CD4-positive, alpha-beta T cell treated with Interleukin-6 for 4 hours (primary cell): ENCODE results near the gene CSNK2B.

ENCODE experiments used
- DNase-seq: peaks from one replicate; pipeline ENCODE4 v3.0.0-alpha.2; 2020; ENCODE audit warnings: mixed read lengths

The CSNK2B gene

DNA sequence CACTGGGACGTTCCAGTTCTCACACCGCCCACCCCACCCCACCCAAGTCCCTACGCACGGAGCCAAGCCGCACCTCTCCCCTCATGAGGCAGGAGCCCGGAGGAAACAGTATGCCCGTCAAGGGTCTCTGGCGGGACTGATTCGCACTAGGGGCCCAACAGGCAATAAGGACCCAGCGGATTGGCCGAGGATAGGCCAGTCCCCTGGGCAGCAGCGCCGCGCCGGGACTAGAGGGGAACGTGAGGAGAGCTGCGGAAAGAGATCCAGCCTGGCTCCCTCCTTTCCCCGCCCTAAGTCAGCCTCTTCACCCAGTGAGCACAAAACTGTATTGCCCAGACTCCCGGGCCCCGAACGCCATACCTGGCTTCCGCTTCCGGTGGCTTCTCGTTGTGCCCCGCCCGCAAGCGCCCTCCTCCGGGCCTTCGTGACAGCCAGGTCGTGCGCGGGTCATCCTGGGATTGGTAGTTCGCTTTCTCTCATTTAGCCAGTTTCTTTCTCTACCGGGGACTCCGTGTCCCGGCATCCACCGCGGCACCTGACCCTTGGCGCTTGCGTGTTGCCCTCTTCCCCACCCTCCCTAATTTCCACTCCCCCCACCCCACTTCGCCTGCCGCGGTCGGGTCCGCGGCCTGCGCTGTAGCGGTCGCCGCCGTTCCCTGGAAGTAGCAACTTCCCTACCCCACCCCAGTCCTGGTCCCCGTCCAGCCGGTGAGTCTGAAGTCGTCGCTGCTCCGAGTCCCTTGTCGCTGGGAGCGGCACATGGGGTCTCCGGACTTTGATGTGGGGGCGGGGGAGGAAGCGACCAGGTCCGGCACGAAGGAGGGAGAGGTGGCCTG lies at the start of gene CSNK2B:
Gene CSNK2B, plus strand, starts transcription at position 580 of the 836 bp plus-strand sequence. CDS start 752 bp downstream, outside the sequence.
- peak; percentile 98 for DNase-seq

DNA sequence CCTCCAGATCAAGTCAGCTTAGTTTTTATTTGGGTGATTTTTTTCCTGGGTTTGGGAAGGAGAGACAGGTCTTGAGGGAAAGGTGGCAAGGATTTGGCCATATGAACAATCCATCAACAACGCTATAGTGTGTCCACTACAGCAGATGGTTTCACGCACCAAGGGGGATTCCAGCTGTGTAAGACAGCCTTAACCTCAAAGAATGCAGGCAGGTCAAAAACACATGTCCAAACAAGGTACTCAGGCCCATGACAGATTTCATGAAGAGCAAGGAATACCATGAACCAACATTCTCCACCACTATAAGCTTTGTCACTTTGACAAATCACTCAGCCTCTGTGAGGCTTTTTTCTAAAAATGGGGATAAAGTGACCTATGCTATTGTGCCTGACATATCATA lies 48.9 kb upstream of the CSNK2B start:
- DNase-seq, result no peak

DNA sequence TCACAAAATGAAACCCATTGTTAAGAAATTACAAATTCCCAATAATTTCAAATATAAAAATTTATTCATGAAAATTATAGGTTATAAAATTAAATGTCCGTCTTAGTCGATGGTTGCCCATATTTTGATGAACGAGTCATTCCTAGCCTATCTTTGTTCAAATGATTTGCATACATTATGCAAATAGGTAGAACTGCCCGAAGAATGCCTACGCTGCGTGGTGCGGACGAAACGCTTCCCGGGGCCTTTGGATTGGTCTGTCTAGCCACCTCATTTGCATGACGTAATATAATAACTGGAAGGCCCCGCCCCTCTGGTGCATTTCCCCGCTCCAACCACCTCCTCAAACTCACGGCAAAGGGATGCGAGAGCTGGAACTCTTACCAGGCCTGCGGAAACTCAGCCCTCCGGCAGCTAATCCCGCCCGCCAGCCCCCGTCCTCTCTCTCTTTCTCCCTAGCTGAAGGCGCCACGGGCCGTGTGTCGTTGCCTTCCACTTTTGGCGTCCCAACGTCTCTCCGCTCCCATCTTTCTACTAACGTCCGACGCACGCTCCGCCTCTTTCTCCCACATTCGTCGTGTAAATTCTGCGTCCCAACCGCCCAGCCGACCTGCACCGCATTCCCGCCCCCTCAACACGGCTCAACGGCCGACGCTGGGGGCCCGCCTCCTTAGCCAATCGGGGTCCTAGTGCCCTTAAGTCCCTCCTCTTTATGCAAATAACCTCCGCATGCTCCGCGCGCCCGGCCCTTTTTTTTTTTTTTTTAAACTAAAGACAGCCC lies 45.9 kb upstream of the CSNK2B start:
- DNase-seq, result peak; percentile 98

DNA sequence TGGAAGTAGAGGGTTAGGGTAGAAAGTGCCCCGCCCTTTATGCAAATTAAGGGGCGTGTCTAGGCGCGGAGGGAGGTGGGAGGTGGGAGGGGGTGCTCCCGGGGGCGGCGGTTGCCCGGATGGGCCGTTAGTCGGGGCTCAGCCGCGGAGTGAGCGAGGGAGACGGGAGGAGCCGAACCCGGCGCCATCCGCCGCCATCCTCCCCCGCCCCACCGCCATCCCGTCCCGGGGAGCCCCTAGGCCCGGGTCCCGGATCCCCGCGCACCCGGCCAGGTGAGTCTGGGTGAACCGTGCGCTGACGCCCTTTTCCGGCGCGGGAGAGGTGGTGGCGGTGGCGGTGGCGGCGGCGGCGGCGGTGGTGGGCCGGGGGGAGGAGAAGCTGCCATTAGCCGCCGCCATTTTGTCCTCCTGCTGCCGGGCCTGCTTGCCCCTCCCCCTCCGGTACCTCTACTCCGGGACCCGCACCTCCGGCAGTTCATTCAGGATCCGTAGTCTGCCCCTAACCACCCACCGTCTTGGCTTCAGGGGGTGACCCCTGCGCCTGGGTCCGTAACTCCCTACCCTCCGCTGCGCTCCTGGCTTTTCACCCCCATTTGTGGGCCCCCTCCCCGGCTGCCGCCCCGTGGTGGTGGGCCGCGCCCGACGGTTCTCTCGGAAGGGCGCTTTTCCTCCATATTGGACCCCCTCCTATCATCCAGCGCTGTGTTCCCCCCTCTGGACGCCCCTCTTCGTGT lies 45.1 kb upstream of the CSNK2B start, which contains the start of gene PRRC2A:
Gene PRRC2A, plus strand, starts transcription at position 130 of the 734 bp plus-strand sequence. CDS start 2,075 bp downstream, outside the sequence.
- peak; percentile 80 for DNase-seq

DNA sequence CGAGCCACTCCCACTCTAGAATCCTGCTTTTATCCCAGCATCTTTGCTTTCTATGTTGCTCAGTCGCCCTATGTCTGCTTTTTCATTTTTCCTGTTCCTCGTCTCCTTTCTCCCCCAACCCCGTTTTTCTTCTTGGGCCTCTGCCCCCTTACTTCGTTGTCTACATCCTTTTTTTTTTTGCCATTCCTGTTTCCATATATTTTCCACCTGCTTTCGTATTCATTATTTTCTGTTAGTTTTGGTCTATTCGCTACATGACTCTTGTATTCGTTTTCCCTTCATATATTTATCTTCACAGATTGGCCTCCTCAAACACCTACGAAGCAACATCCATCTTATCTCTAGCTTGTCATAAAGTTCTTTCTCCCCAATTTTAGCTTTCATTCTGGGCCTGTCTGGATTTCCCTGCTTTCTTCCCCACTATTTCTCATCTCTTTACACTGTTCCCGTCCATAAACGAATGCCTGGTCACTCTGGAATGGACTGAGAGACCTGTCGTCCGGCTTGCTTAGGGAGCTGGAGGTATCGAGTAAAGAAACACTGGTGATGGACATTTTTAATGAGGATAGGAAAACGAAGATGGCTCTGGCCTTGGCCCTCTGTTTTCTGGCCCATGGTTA lies 44.5 kb upstream of the CSNK2B start:
- DNase-seq, result no peak

DNA sequence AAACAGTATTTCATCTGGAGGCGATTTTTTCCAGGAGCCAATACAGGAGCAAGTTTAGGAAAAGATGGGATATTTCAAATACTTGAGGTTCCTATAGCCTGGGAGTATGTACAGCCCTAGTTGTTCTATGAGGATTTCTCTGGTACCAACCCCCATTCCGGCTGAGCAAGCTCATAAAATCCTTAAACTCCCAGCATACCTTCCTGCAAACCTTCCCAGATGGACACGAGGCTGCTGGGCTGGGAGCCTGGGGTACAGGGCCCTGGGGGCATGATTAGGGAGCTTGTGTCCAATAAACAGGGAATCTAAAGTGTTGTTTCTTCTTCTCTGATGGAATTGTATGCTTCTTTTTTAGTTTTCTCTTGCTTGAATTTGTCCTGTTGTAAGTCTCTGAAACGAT lies 43.9 kb upstream of the CSNK2B start:
- no peak for DNase-seq

- DNase-seq, result no peak
Observed at GRCh38 chr6:31622684-31623091, 43.2 kb upstream of the CSNK2B start.

DNA sequence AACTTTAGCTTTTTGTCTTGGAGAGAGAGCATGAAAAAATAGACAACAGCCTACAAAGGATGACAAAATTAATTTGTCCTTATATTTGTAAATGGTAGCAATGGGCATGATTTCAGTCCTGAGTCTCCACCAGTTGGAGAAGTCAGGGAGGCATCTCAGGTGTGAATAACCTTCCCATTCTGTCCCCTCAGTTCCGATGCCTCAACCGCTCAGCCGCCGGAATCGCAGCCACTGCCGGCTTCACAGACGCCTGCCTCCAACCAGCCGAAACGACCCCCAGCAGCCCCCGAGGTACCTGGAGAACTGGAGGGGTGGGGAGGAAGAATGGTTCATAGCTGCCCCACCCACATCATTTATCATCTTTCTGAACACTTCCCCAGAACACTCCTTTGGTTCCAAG lies 41.8 kb upstream of the CSNK2B start:
- DNase-seq, result no peak

- no peak for DNase-seq
Observed at GRCh38 chr6:31626952-31627351, 38.9 kb upstream of the CSNK2B start.

GRCh38 chr6:31627690-31628287 lies 38.1 kb upstream of the CSNK2B start:
- DNase-seq, result no peak

DNA sequence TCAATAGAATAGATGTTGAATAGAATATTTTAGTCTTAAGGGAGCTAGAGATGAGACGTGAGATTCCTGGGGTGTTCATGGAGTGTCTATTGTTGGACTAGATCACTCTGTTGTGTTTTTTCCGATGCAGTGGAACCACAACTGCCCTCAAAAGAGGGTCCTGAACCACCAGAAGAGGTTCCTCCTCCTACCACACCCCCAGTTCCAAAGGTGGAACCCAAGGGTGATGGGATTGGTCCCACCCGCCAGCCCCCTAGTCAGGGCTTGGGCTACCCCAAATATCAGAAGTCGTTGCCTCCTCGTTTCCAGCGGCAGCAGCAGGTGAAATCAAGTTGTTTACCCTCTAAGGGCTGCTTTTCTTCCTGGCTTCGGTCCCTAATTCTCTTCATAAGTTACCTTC lies 36.9 kb upstream of the CSNK2B start:
- no peak for DNase-seq

- DNase-seq, result no peak
Observed at GRCh38 chr6:31630177-31630934, 35.5 kb upstream of the CSNK2B start.

GRCh38 chr6:31631209-31631608 lies 34.7 kb upstream of the CSNK2B start:
- DNase-seq, result no peak

GRCh38 chr6:31631681-31632278 lies 34.1 kb upstream of the CSNK2B start:
- no peak for DNase-seq

DNA sequence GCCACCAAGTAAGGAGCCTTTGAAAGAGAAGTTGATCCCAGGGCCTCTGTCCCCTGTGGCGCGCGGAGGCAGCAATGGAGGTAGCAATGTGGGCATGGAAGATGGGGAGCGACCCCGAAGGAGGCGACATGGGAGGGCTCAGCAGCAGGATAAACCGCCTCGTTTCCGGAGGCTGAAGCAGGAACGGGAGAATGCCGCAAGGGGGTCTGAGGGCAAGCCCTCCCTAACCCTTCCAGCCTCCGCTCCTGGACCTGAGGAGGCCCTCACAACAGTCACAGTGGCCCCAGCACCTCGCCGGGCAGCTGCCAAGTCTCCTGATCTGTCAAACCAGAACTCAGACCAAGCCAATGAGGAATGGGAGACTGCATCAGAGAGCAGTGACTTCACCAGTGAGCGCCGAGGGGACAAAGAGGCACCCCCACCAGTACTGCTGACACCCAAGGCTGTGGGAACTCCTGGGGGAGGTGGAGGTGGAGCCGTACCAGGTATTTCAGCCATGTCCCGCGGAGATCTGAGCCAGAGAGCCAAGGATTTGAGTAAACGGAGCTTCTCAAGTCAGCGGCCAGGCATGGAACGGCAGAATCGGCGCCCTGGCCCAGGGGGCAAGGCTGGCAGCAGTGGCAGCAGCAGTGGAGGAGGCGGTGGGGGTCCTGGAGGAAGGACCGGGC lies 33.5 kb upstream of the CSNK2B start:
- DNase-seq, result no peak

GRCh38 chr6:31633447-31633846 lies 32.4 kb upstream of the CSNK2B start:
- DNase-seq, result no peak

GRCh38 chr6:31634131-31634530 lies 31.7 kb upstream of the CSNK2B start:
- DNase-seq, result no peak

DNA sequence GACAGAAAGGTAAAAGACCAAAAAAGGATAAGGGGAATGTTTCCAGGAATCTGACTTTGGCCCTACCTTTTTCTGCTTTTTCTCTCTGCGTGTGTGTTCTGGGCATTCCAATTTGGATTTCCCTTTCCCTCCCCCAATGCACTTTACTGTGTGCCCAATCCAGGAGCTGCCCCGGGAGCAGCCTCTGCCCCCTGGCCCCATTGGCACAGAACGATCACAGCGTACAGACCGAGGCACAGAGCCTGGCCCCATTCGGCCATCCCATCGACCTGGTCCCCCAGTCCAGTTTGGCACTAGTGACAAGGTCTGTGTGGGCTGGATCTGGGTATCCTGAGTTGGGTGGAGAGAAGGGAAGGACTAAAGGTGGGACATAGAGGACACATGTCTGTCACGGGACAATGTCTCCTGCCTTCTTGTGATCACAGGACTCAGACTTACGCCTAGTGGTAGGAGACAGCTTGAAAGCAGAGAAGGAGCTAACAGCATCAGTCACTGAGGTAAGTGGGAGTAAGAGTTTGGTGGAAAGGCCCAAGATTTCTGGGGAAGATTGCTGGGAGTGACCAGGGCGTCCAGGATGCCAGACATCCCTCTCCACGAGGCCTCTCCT lies 30.8 kb upstream of the CSNK2B start:
- DNase-seq, result no peak

GRCh38 chr6:31636698-31637596 lies 28.9 kb upstream of the CSNK2B start:
- no peak for DNase-seq
